Astrocyte (in vitro differentiated cells and primary cell): Measurements from ENCODE around the gene RINL. TPM values are rescaled to one million over a fixed set of nuclear protein-coding genes. Genes with fewer than 3 reads are reported as not detected.
A peak's percentile ranks its signal among the peaks of the same experiment; 100 is the strongest.

Experiments
- DNase-seq: peaks from one replicate; pipeline ENCODE4 v3.0.0-alpha.2; 2010; ENCODE audit warnings: low read depth
- FAIRE-seq: peaks from 2 replicates; lab custom pipeline; 2011; peaks lifted over from hg19 to GRCh38; lab: Jason Lieb, UNC
- H2AFZ ChIP-seq: 2 replicates; pipeline ENCODE4 v1.6.0; 2012; ENCODE audit warnings: low read depth, low read length, inconsistent platforms
- H3K27ac ChIP-seq: 2 replicates; pipeline ENCODE4 v1.5.1; 2011; ENCODE audit warnings: low read depth, low read length, inconsistent platforms
- H3K27me3 ChIP-seq: 2 replicates; pipeline ENCODE4 v1.6.0; 2011; ENCODE audit warnings: low read length, inconsistent platforms; ENCODE audit not compliant: insufficient read depth
- H3K36me3 ChIP-seq: 2 replicates; pipeline ENCODE4 v1.5.1; 2011; ENCODE audit warnings: low read length, inconsistent platforms; ENCODE audit not compliant: insufficient read depth
- H3K4me1 ChIP-seq: 2 replicates; pipeline ENCODE4 v1.5.1; 2011; ENCODE audit warnings: low read length, inconsistent platforms; ENCODE audit not compliant: insufficient read depth
- H3K4me2 ChIP-seq: 2 replicates; pipeline ENCODE4 v1.6.0; 2012; ENCODE audit warnings: low read length, inconsistent platforms
- H3K4me3 ChIP-seq: 2 replicates; pipeline ENCODE4 v1.5.1; 2011; ENCODE audit warnings: low read depth, mild to moderate bottlenecking, low read length, inconsistent platforms; ENCODE audit not compliant: insufficient read depth
- H3K79me2 ChIP-seq: 2 replicates; pipeline ENCODE4 v1.6.0; 2012; ENCODE audit warnings: mild to moderate bottlenecking, low read length, inconsistent platforms; ENCODE audit not compliant: insufficient read depth
- H3K9ac ChIP-seq: 2 replicates; pipeline ENCODE4 v1.6.0; 2012; ENCODE audit warnings: mild to moderate bottlenecking, low read length, inconsistent platforms
- H3K9me3 ChIP-seq: 2 replicates; pipeline ENCODE4 v1.5.1; 2012; ENCODE audit warnings: low read depth, mild to moderate bottlenecking, low read length, inconsistent platforms; ENCODE audit not compliant: insufficient read depth
- H4K20me1 ChIP-seq: 2 replicates; pipeline ENCODE4 v1.6.0; 2012; ENCODE audit warnings: low read length, inconsistent platforms; ENCODE audit not compliant: insufficient read depth
- H3K27ac Mint-ChIP-seq: one replicate; pipeline ENCODE4 v1.8.0; 2021; ENCODE audit warnings: mild to moderate bottlenecking, mixed read lengths; ENCODE audit not compliant: unreplicated experiment
- H3K27me3 Mint-ChIP-seq: one replicate; pipeline ENCODE4 v1.8.0; 2021; ENCODE audit warnings: low read depth, mixed read lengths; ENCODE audit not compliant: unreplicated experiment
- H3K36me3 Mint-ChIP-seq: one replicate; pipeline ENCODE4 v1.8.0; 2021; ENCODE audit warnings: low read depth, mixed read lengths; ENCODE audit not compliant: unreplicated experiment
- H3K4me1 Mint-ChIP-seq: one replicate; pipeline ENCODE4 v1.8.0; 2021; ENCODE audit warnings: low read depth, mixed read lengths; ENCODE audit not compliant: unreplicated experiment
- H3K4me3 Mint-ChIP-seq: one replicate; pipeline ENCODE4 v1.8.0; 2021; ENCODE audit warnings: mild to moderate bottlenecking, moderate library complexity, mixed read lengths; ENCODE audit not compliant: unreplicated experiment
- H3K9me3 Mint-ChIP-seq: one replicate; pipeline ENCODE4 v1.8.0; 2021; ENCODE audit warnings: mild to moderate bottlenecking, mixed read lengths; ENCODE audit not compliant: unreplicated experiment
- CTCF ChIP-seq: IDR thresholded peaks from 2 replicates; pipeline ENCODE4 v1.5.1; 2011; ENCODE audit warnings: low read depth, mild to moderate bottlenecking, inconsistent platforms, low read length, moderate library complexity; ENCODE audit not compliant: insufficient read depth
- EZH2 ChIP-seq: IDR thresholded peaks from 2 replicates; pipeline ENCODE4 v1.6.1; 2012; ENCODE audit warnings: mild to moderate bottlenecking, low read length, inconsistent platforms; ENCODE audit not compliant: insufficient read depth
- total RNA-seq: library from RNA; stranded (reverse); gene quantifications from 2 replicates; pipeline ENCODE4 v1.2.1, GENCODE V29; 2021

Gene RINL
- total RNA-seq, 1 donor from 2014 or later, result 1.3 TPM

- Mint-ChIP-seq H3K36me3 (peaks cover 9% of the 10 kb centered on the region), H3K9me3 (peaks cover 2% of the 10 kb centered on the region), H3K4me1 (no peaks in the 10 kb centered on the region), H3K27ac (no peak overlapping the region), H3K4me3 (no peak overlapping the region), H3K27me3 (no peaks in the 10 kb centered on the region)
- no peak for TF ChIP-seq EZH2
- no peak for TF ChIP-seq CTCF
- no peak overlapping the region for H2AFZ ChIP-seq
- H3K27me3 ChIP-seq, result peaks cover 9% of the 10 kb centered on the region
- H3K9ac ChIP-seq, result no peak overlapping the region
- H4K20me1 ChIP-seq, result no peaks in the 10 kb centered on the region
- no peak overlapping the region for H3K4me3 ChIP-seq
- H3K36me3 ChIP-seq, result no peaks in the 10 kb centered on the region
- DNase-seq (no peak), FAIRE-seq (no peak)
- H3K4me1 ChIP-seq, result no peaks in the 10 kb centered on the region
- H3K79me2 ChIP-seq, result no peaks in the 10 kb centered on the region
- no peaks in the 10 kb centered on the region for H3K9me3 ChIP-seq
- H3K27ac ChIP-seq, result no peak overlapping the region
- no peak overlapping the region for H3K4me2 ChIP-seq
These were observed 34.8 kb upstream of the RINL start for GRCh38 chr19:38912600-38913514.

GRCh38 chr19:38911388-38912001 is 33.4 kb upstream of the RINL start:
- H3K4me3 Mint-ChIP-seq, result no peak overlapping the region
- no peaks in the 10 kb centered on the region for H3K27me3 Mint-ChIP-seq

More at GRCh38 chr19:38911388-38912001, 33.4 kb upstream of the RINL start:
- DNase-seq (no peak), FAIRE-seq (no peak)
- Mint-ChIP-seq H3K36me3 (peaks cover 20% of the 10 kb centered on the region), H3K4me1 (no peaks in the 10 kb centered on the region), H3K9me3 (peaks cover 5% of the 10 kb centered on the region), H3K27ac (no peak overlapping the region)
- Histone ChIP-seq H3K4me2 (no peak overlapping the region), H3K4me1 (no peaks in the 10 kb centered on the region), H3K4me3 (no peak overlapping the region), H4K20me1 (no peaks in the 10 kb centered on the region), H3K9ac (no peak overlapping the region), H2AFZ (no peak overlapping the region), H3K79me2 (no peaks in the 10 kb centered on the region), H3K27ac (no peak overlapping the region), H3K9me3 (no peaks in the 10 kb centered on the region), H3K36me3 (no peaks in the 10 kb centered on the region), H3K27me3 (peaks cover 9% of the 10 kb centered on the region)
- no peak for TF ChIP-seq CTCF
- peak; percentile 62 for TF ChIP-seq EZH2
